Ishikawa (cell line): ENCODE measurements around the gene POU3F1.

Experiments
- EGR1 ChIP-seq: IDR thresholded peaks from 2 replicates; pipeline ENCODE4 v1.6.1; 2012
- EP300 ChIP-seq: IDR thresholded peaks from 2 replicates; pipeline ENCODE4 v1.6.1; 2012; ENCODE audit warnings: borderline replicate concordance
- RAD21 ChIP-seq: IDR thresholded peaks from 2 replicates; pipeline ENCODE4 v1.6.1; 2012; ENCODE audit warnings: low read depth
- TF ChIP-seq, protein P1 (sequence below): IDR thresholded peaks from 2 replicates; pipeline ENCODE4 v1.6.1; 2012
- TF ChIP-seq, protein P2 (sequence below): IDR thresholded peaks from 2 replicates; pipeline ENCODE4 v1.6.1; 2012; ENCODE audit warnings: low read depth, mild to moderate bottlenecking

DNA sequence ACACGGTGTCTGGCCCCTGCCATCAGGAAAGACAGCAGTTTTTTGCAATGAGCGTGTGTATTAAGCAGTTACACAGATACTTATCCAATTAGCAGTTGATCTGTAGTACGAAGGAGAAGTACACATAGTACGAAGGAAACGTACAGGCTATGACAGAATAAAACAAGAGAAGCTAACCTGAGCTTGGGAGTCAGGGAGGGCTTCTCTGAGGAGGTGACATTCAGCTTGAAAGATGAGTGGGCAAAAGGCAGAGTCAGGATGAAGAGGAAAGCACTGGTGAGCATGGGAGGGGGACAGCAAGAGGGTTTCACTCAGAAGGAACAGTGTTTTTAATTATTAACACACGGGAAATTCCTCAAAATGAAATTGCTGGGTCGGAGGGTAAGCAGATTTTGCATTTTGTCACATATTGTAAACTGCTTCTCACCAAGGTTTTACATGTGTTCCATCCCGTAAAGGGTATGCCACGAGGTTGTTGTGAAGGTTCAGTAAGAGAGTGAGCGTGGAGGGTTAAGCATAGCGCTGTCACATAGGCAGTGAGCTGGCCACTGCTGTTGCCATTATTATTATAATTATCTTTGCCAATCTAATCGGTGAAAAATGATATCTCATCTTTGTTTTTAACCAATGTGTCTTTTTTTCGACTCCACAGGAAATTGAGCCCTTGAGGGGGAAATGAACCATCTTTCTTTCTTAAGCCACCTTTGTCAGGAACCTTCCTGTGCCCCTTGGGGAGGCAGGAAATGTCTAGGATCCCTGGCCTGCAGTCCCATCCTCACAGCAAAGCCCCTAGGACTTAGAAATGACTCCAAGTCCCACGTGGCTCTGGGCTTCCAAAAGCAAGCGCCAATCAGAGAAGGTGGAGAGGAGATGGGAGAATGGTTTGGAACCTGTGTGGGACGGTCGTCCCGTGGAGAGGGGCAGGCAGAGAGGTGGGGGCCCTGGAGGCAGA is 47.3 kb upstream of the POU3F1 start:
- TF ChIP-seq EP300 = no peak
- no peak for TF ChIP-seq EGR1
- TF ChIP-seq, protein P1, sequence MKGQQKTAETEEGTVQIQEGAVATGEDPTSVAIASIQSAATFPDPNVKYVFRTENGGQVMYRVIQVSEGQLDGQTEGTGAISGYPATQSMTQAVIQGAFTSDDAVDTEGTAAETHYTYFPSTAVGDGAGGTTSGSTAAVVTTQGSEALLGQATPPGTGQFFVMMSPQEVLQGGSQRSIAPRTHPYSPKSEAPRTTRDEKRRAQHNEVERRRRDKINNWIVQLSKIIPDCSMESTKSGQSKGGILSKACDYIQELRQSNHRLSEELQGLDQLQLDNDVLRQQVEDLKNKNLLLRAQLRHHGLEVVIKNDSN = no peak
- TF ChIP-seq RAD21 = no peak
- TF ChIP-seq, protein P2, sequence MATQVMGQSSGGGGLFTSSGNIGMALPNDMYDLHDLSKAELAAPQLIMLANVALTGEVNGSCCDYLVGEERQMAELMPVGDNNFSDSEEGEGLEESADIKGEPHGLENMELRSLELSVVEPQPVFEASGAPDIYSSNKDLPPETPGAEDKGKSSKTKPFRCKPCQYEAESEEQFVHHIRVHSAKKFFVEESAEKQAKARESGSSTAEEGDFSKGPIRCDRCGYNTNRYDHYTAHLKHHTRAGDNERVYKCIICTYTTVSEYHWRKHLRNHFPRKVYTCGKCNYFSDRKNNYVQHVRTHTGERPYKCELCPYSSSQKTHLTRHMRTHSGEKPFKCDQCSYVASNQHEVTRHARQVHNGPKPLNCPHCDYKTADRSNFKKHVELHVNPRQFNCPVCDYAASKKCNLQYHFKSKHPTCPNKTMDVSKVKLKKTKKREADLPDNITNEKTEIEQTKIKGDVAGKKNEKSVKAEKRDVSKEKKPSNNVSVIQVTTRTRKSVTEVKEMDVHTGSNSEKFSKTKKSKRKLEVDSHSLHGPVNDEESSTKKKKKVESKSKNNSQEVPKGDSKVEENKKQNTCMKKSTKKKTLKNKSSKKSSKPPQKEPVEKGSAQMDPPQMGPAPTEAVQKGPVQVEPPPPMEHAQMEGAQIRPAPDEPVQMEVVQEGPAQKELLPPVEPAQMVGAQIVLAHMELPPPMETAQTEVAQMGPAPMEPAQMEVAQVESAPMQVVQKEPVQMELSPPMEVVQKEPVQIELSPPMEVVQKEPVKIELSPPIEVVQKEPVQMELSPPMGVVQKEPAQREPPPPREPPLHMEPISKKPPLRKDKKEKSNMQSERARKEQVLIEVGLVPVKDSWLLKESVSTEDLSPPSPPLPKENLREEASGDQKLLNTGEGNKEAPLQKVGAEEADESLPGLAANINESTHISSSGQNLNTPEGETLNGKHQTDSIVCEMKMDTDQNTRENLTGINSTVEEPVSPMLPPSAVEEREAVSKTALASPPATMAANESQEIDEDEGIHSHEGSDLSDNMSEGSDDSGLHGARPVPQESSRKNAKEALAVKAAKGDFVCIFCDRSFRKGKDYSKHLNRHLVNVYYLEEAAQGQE = no peak
